OCI-LY1 (cell line): ENCODE data around the gene CAPN12.

Experiments used
- CTCF ChIP-seq: fragments of 200-600 bp; sonication (generic), shearing (Covaris generic); IDR thresholded peaks from 2 replicates; pipeline ENCODE4 v1.5.1; 2017; ENCODE audit warnings: mild to moderate bottlenecking, antibody characterized with exemption, low read length, moderate library complexity, mixed read lengths
- EZH2 ChIP-seq: fragments of 200-600 bp; sonication (generic), shearing (Covaris generic); IDR thresholded peaks from 2 replicates; pipeline ENCODE4 v1.8.0; 2017; ENCODE audit warnings: borderline replicate concordance, mixed run types, mild to moderate bottlenecking, antibody characterized with exemption, low read length, moderate library complexity, mixed read lengths

DNA sequence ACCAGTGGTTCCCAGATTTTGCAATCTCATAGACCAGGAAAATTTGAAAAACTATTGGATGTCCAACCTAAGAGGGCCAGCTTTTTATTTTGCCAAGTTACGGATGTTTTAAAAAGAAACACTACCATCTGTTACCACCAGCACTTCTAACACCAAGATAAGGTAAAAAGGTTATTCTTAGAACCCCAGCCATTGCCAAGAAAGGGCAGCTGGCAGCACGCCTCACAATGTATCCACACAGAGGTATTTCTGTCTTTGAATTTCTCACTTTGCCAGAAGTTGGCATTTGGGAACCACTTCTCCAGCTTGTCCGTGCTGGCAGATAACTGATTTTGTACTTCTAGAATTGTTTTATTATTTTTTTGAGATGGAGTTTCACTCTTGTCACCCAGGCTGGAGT is 28.7 kb downstream of the CAPN12 start:
- TF ChIP-seq CTCF (no peak), EZH2 (no peak)
